Cortex of kidney (tissue), 1 donor: Measurements from ENCODE around the gene TMEM14A.
"Not testable (repeated sequence)": the region's sequence is repeated elsewhere in the genome, so short reads cannot be mapped to it uniquely, and the experiment has no call there.

ENCODE experiments used
- DNase-seq: peaks from one replicate; lab custom pipeline; 2025; lab: John Stamatoyannopoulos, UW

Gene TMEM14A

GRCh38 chr6:52697903-52698302 lies 27.0 kb downstream of the TMEM14A start:
- DNase-seq = no peak

- no peak for DNase-seq
Measured at GRCh38 chr6:52704060-52704459, 33.1 kb downstream of the TMEM14A start.

GRCh38 chr6:52704781-52705502 lies 34.0 kb downstream of the TMEM14A start:
- DNase-seq = not testable (repeated sequence)

GRCh38 chr6:52706001-52706400 lies 35.1 kb downstream of the TMEM14A start:
- no peak for DNase-seq

GRCh38 chr6:52707963-52708680 lies 37.2 kb downstream of the TMEM14A start:
- DNase-seq = no peak

DNA sequence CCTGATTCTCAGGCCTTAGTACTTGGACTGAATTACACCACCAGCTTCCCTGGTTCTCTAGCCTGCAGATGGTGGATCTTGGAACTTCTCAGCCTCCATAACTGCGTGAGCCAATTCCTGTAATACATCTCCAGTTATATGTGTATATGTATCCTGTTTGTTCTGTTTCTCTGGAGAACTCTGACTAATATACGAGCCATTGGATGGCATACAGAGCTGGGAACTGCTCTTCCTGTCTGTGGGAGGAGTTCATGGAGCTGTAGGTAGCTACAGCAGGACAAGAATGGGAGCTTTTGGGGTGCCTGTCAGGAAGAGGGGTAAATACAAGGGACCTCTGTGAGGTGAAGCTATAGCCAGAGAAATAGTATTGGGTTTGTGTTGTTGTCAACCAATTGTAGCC lies 41.2 kb downstream of the TMEM14A start:
- no peak for DNase-seq

- not testable (repeated sequence) for DNase-seq
Measured at GRCh38 chr6:52714761-52715160, 43.8 kb downstream of the TMEM14A start.

- DNase-seq = no peak
Measured at GRCh38 chr6:52718550-52718949, 47.6 kb downstream of the TMEM14A start.

- DNase-seq = no peak
Measured at GRCh38 chr6:52720321-52720720, 49.4 kb downstream of the TMEM14A start.

- no peak for DNase-seq
Measured at GRCh38 chr6:52724042-52724405, 53.1 kb downstream of the TMEM14A start.

DNA sequence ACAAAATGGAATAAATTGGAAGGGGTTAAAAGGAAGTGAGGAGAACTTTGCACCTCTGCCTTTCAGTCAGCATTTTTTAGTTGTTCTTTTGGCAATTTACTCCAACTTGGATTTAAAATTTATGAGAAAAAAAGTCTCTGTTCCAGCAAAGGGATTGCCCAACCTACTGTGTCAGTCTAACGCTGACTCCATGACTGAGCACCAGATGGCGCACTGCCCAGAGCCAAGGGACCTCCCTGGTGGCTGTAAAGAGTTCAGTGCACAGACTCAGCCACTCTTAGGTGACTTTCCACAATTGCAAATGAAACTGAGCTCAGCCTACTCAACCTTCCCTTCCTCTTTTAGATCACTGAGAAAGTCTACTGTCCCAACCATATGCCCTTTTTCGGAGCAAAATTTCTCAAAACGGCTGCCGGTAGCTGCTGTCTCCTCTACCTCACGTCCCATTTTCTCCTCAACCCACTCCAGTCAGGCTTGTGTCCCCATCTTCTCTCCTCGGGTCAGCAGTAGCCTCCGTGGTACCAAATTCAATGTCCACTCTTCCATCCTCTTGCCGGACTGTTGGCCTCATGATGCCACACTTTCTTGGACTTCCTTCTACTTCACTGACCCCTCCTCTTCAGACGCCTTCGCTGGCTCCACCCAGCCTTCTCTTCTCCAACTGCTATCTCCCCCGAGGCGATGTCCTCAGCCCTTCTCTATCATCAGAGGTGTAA lies 53.7 kb downstream of the TMEM14A start:
- DNase-seq = no peak

- DNase-seq = no peak
Measured at GRCh38 chr6:52725143-52725534, 54.2 kb downstream of the TMEM14A start.

DNA sequence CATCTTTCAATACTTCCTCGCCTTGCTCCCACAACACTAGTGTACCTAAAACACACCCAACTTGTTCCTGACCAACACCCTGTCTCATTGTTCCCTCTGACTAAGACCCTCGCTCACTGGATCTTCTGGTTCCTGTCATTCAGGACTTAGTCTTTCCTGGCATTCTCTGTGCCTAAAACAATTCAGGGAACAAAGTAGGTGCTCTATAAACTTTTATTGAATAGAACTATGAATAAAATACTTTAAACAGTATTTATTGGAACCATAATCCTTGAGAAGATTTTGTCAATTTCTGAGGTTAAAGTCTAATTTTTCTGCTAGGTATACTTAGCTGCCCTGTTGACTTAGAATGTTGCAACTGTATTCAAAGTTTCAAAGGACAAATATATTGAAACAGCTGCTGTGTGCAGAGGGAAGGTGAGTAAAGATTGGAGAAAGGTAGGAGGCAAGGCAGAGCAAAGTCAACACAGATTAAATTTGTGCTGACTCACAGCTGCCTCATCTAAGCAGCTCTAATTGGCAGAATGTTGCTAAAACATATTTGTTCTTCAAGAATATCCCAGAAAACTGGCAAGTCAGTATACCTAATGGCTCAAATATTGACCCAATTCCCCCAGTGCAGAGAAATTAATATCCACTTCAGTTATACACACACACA lies 54.8 kb downstream of the TMEM14A start:
- DNase-seq = no peak

- DNase-seq = no peak
Measured at GRCh38 chr6:52726193-52726542, 55.3 kb downstream of the TMEM14A start.

DNA sequence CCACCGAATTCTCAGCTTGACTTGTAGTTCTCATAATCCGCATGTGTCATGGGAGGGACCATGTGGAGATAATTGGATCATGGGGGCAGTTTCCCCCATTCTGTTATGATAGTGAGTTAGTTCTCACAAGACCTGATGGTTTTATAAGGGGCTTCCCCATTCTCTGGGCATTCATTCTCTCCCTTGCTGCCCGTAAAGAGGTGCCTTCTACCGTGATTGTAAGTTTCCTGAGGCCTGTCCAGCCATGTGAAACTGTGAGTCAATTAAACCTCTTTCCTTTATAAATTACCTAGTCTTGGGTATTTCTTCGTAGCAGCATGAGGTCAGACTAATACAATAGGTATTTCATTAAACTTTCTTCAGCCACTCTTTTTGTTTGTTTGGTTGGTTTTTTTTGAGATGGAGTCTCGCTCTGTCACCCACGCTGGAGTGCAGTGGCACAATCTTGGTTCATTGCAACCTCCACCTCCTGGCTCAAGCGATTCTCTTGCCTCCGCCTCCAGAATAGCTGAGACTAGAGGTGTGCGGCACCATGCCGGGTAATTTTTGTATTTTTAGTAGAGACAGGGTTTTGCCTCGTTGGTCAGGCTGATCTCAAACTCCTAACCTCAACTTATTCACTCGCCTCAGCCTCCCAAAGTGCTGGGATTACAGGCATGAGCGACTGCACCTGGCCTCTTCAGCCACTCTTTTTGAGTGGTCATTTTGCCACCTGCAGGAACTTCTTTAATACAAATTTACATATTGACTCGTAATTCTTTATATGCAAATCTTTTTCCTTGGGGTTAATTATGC lies 56.0 kb downstream of the TMEM14A start:
- DNase-seq = no peak

- no peak for DNase-seq
Measured at GRCh38 chr6:52727908-52728307, 57.0 kb downstream of the TMEM14A start.

DNA sequence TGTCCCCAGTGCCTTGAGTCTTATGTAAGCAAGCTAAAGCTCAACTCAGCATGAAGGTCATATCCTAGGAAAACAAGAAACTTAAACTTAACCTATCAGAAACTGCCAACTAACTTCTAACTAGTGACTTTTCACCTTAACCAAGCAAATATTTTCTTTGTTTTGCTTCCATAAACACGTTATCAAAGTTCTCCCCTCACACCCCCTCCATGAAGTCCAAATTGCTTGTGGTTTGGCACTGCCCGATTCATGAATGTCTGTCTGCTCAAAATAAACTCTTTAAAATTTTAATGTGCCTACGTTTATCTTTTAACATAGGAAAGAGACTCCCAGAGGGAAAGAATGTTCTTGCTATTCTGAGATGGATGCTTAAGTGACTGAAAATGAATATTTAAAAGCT lies 57.5 kb downstream of the TMEM14A start:
- no peak for DNase-seq

DNA sequence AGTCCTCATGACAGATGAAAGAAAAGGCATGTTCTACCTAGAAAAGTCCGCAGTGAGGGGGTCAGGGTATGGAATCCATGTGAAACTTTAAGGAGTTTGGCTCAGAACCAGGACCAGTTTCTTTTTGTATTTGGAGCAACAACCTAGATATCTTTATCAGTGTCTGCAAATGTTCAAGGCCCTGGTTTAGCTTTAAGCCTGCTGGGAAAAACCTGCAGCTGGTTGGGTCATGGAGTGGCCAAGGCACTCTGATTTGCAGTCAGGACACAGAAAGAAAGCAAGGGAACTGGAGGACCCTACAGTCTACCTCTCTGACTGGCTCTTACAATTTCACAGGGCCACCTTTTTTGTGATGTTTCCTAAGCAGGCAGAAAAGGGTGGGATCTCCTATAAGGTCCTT lies 58.7 kb downstream of the TMEM14A start:
- no peak for DNase-seq

GRCh38 chr6:52731719-52732118 lies 60.8 kb downstream of the TMEM14A start:
- DNase-seq = no peak

DNA sequence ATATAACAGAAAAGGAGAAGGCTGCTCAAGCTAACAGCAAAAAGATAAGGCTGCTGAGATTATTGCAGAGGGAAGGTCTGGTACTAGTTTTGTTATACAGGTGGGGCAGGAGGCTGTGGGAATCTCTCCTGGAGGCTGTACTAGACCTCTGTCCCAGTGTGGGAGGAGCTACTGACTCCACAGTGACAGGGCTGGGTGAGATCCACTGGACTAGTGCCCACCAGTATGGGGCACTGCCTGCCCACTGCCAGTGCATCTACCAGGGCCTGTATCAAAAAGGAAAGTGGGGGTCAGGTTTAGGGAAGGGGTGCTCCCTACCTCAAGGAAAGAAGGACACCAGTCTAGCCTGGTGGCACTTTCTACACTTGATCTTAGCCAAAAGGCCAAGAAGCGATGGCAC lies 62.3 kb downstream of the TMEM14A start:
- no peak for DNase-seq

- no peak for DNase-seq
Measured at GRCh38 chr6:52734072-52734471, 63.2 kb downstream of the TMEM14A start.

DNA sequence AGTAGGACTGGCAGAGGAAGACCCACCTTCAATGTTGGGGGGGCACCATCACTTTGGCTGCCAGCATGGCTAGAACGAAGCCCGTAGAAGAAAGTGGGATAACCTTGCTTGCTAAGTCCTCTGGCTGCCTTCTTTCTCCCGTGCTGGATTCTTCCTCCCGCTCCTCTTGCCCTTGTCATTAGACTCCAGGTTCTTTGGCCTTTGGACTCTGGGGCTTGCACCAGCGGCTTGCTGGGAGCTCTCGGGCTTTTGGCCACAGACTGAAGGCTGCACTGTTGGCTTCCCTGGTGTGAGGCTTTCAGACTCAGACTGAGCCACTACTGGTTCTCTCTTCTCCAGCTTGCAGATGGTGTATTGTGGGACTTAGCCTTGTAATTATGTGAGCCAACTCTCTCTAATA lies 64.2 kb downstream of the TMEM14A start:
- no peak for DNase-seq
